Measurements from ENCODE around the gene LAMA2.
A peak's percentile ranks its signal among the peaks of the same experiment; 100 is the strongest.

LAMA2 gene

DNA sequence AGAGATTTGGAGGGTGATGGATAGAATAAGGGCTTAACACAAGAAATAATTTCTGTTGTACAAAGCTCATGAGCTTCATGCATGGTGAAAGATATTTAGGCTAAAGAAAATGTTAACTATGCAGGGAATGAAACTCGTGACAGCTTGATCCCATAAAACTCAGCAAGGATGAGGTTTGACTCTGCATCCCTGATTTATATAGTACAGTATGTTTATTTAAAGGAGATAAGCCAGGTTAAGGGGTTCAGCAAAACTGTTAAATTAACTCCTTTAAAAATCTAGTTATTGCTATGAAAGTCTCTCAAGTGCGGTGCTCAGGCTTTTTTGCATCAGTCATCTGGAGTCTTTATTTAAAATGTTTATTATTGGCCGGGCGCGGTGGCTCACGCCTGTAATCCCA, 326.4 kb downstream of the LAMA2 start:
- no peak for DNase-seq (ENCODE audit: low spot score)

DNA sequence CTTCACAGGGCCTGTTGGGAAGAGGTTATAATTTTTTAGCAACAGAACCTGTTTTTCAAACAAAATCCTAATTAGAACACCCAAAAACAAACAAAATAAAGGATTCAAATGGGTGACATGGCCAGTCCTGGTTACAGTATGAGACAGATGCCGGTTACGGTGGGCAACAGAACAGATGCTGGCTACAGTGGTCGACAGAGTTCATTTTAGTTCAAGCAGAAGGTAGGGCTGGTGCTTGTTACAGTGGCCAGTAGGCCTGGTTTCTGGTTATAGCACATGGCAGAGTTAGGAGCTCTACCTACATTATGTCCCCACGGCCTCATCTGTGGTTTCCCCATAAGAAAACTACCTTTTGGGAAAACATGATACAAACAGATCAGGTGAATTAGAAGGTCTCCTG, 327.7 kb downstream of the LAMA2 start:
- DNase-seq (ENCODE audit: low spot score) = no peak

DNA sequence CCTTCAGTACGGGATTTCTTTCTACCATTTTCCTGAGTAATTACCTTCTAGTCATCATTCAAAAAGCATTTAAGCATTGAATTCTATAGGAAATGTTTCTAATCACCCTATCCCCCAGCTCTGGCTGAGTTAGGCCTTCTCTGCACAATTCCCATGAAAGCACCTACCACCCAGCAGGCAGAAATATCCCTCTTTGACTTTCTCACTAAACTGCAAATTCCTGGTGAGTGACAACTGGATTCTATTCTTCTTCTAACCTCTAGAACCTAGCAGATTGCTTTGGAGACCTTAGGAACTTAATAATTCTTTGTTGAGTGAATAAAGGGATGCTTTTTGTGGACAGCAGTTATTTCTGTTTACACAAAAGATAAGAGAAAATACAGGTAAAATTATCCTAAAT, 328.7 kb downstream of the LAMA2 start:
- no peak for DNase-seq (ENCODE audit: low spot score)

DNA sequence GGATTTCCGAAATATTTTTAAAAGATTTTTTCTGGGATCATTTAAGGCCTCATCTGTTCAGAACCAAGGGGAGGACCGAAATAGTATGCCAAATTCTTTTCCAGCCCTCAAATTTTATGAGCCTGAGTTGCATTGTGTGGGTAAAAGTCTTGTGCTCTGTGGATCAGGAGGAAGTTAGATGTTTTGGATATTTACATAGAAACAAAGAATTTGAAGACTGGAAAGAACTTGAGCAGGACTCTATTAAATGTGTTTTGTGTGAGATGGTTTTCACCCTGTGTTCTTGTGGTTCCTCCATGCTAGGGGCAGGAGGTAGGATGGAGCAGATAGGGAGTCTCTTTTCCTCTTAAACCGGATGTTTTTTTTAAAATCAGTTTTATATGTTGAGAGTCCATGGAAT, 329.1 kb downstream of the LAMA2 start:
- DNase-seq (ENCODE audit: low spot score) = no peak

GRCh38 chr6:129215246-129215645, 332.3 kb downstream of the LAMA2 start:
- no peak for DNase-seq (ENCODE audit: low spot score)

DNA sequence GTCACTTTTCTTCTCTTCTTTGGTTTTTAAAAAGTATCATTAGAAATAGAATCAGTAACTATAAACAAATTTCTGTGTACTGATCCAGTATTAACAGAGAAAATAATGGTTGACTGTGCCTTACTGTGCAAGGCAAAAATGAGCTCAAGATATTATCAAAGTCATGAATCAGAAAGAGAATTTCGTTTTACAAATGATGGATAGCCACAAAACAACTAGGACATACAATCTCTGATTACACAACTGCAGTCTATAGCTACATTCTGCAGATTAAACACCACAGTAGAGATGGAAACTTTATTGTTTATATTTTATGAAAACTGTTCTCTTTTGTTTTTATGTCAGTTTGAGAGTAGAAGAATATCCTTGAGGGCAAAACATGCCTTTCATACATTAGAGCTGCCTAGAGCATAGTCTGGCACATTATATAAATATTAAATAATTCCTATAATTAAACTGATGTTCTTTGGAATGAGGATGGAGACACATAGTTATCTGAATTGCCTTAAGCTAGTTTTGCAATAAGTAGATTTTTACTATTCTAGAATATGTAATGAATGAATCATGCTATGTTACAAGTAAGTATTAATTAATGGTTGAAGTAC, 333.1 kb downstream of the LAMA2 start:
- no peak for DNase-seq (ENCODE audit: low spot score)

DNA sequence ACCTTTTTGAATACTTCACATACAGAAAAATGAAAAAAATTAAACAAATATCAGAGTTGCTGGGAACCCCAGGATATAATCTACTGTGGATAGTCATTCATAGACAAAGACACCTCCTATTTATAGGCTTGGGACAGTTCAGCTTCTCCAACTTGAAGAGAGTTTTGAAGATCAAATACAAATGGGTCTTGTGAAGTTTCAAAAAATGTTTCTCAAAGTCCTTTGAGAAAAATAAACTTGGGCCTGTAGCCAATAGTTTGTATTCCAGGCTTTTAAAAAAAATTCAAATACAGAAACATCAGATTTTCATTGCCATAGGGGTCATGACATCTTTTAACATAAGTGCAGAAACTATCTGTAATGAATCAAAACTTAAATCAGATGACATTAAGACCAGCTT, 334.8 kb downstream of the LAMA2 start:
- no peak for DNase-seq (ENCODE audit: low spot score)

DNA sequence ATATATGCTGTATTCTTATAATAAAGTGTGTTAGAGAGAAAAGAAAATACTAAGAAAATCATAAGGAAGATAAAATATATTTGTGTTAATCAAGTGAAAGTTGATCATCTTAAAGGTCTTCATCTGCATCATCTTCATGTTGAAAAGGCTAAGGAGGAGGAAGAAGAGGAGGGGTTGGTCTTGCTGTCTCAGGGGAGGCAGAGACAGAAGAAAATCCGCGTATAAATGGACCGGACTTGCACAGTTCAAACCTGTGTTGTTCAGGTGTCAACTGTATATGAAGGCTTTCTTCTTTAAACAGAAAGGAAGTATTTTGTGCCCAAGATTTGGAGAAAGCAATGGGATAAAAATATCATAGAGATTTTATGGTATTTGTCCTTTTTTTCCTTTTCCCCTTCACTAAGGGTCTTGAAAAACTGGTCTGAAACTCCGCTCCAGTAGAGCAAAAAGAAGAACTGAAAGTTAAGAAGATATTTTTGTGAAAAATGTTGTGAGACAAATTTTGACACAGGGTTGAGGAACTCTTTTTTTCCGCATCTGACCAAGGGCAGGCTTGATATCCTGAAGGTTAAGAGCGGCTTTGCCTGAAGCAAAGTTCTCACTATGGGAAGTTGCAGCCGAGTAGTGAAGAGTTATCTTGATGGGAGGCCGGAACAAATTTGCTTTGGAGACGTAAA, 350.7 kb downstream of the LAMA2 start:
- no peak for DNase-seq (ENCODE audit: low spot score)

GRCh38 chr6:129235167-129236000, 352.4 kb downstream of the LAMA2 start:
- no peak for DNase-seq (ENCODE audit: low spot score)

DNA sequence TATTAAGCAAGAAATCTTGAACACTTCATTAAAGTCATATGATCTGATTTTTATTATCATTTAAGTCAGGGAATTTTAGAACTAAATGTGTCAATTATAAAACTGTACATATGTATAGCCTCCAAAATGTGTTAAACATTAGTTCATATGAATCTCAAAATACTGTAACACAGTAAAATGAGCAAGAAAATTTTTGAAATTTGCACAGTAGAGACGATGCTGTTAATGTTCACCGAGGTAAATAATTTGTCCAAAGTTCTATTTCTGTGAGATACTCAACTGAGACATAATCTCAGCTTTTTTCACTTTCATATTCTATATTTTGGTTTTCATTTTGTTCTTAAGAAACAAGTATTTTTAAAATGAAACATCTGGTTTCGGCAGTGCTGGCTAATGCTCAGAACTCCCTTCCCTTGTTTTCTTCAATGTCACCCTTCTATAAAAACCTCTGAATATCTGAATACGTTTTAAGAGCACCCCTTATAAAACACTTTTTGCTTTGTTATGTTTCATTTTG, 353.1 kb downstream of the LAMA2 start:
- no peak for DNase-seq (ENCODE audit: low spot score)

GRCh38 chr6:129238991-129239390, 356.1 kb downstream of the LAMA2 start:
- no peak for DNase-seq (ENCODE audit: low spot score)

- no peak for DNase-seq (ENCODE audit: low spot score)
Observed at GRCh38 chr6:129239825-129240491, 357.0 kb downstream of the LAMA2 start.

- no peak for DNase-seq (ENCODE audit: low spot score)
Observed at GRCh38 chr6:129240492-129240853, 357.5 kb downstream of the LAMA2 start.

DNA sequence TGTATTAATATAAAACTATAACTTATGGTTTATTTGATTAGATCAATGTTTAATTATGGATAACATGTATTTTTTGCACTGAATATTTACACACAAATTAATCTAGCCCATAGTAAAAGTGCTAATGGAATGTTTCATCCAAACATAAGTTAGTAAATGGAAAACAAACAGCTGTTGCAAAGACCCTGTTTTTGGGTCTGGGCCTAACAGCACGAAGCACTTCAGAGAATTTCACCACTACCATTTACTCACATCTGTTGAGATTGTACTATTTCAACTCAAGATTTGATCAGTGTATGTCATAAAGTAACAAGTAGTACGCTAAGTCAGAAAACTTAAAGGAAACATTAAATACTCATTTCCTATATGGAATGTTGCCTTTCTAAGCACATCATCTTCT, 359.6 kb downstream of the LAMA2 start:
- DNase-seq (ENCODE audit: low spot score) = no peak

- no peak for DNase-seq (ENCODE audit: low spot score)
Observed at GRCh38 chr6:129243377-129243776, 360.4 kb downstream of the LAMA2 start.

DNA sequence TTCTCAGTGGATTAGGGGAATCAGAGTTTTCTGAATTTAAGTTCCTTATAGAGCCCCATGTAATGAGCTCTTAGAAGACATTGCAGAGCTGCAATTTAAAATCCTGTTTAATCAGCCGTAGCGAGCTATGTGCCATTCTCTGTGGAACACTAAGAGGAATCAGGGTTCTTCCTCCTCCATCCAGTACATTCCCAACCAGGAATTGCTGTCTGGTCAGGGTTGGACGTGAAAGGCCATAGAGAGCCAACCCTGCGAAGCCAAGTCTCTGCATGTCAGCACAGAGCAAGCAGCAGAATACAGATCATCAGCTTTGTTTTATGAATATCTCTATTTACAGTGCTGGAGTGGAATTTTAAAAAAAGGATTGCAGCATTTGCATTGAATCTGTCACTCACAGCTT, 366.0 kb downstream of the LAMA2 start:
- DNase-seq (ENCODE audit: low spot score) = no peak

DNA sequence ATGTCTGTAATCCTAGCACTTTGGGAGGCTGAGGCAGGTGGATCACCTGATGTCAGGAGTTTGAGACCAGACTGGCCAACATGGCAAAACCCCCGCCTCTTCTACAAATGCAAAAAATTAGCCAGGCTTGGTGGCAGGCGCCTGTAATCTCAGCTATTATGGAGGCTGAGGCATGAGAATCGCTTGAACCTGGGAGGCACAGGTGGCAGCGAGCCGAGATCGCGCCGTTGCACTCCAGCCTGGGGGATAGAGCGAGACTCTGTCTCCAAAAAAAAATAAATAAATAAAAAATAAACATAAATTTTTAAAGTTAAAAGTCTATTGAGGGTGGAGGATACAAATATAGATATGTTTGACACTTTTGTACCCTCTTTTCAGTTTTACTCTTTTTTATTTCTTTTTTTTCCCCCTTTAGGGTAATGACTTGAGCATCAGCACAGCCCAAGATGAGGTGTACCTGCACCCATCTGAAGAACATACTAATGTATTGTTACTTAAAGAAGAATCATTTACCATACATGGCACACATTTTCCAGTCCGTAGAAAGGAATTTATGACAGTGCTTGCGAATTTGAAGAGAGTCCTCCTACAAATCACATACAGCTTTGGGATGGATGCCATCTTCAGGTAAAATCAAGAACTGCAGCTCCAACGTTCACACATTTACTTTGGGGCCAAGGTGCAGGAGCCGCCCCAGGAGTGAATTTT, 368.9 kb downstream of the LAMA2 start:
- DNase-seq (ENCODE audit: low spot score) = peak; percentile 18

DNA sequence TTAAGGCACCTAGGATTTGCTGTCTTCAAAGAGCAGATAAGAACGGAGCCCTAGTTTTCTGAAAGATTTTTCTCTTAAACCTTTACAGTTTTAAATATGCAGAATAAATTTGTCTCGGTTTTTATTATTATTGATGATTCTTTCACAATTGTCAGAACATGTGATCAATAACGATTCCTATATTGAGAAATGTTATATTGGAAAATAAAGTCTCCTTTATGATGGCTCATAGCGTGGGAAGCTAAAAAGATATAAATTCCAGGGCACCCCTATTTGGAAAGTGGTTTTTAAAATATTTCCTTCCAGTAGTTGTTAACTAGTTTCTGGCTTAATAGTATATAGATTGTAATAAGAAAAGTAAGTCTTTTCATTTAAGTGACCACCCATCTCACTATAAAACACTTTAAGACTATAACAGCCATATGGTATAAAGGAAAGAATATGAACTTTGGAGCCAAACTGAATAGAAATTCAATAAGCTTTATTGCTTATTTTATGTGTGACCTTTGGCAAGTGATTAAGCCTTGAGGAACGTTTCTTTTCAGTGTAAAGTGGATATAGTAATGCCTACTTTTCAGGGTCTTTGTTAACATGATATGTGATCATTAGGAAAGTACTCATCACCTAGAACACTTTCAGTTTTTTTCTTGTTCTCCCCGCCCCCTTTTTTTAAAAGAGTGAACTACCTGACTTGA, 369.6 kb downstream of the LAMA2 start:
- DNase-seq (ENCODE audit: low spot score) = no peak

GRCh38 chr6:129253242-129253641, 370.3 kb downstream of the LAMA2 start:
- DNase-seq (ENCODE audit: low spot score) = no peak

- no peak for DNase-seq (ENCODE audit: low spot score)
Observed at GRCh38 chr6:129253727-129254126, 370.8 kb downstream of the LAMA2 start.

GRCh38 chr6:129257196-129257595, 374.3 kb downstream of the LAMA2 start:
- no peak for DNase-seq (ENCODE audit: low spot score)
